Putamen (tissue), 1 donor: ENCODE results near the gene KIR2DL4.
"Not testable (repeated sequence)": the region's sequence is repeated elsewhere in the genome, so short reads cannot be mapped to it uniquely, and the experiment has no call there.

ENCODE experiments used
- DNase-seq: peaks from one replicate; pipeline ENCODE4 v3.0.0-alpha.2; 2016; ENCODE audit warnings: low spot score

KIR2DL4 gene

DNA sequence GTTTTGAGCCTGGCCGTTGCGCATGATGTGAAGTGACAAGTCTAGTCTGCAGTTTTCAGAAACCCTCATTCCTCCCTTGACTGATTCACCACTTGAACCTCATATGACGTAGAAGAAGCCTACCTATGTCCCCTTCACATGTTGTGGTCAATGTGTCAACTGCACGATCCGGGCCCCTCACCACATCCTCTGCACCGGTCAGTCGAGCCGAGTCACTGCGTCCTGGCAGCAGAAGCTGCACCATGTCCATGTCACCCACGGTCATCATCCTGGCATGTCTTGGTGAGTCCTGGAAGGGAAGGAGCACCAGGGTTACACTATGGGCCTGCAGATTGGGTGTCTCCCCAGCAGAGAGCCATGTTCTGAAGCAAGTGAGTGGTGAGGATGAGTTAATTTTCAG lies at the start of gene KIR2DL4:
KIR2DL4 (plus strand) TSS at position 201 of the 400 bp plus-strand sequence; CDS start at position 243, 42 bp downstream.
- DNase-seq: no peak

DNA sequence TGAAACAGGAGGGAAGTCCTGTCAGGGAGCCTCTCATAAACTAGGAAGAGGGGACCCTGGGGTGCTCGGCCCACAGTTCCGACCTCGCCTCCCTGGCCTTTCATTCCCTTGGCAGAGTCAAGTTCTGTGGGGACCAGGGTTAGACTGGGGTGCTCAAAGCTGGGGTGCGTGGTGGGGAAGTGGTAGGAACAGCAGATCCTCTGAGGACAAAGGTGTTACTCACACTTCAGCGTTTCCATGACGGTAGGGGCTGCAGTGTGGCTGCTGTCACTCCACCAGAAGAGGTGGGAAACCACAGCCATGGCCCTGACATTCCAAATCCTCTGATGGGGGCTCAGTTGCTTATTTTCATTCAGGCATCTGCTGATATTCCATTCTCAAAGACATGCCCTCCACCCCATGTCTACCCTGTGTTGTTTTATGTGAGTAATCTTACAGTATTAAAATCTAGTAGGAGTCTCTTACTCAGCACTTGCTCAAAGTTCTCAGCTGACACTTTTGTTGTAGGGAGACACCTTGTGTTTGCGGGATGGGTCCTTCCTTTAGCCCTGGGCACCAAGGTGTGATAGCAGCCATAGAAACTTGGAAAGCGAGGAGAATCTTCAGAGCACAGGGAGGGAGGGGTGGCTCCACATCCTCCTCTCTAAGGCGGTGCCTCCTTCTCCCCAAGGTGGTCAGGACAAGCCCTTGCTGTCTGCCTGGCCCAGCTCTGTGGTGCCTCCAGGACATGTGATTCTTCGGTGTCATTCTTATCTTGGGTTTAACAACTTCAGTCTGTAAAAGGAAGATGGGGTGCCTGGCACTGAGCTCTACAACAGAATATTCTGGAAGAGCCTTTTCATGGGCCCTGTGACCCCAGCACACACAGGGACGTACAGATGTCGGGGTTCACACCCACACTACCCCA lies 47.0 kb upstream of the KIR2DL4 start:
- not testable (repeated sequence) for DNase-seq

DNA sequence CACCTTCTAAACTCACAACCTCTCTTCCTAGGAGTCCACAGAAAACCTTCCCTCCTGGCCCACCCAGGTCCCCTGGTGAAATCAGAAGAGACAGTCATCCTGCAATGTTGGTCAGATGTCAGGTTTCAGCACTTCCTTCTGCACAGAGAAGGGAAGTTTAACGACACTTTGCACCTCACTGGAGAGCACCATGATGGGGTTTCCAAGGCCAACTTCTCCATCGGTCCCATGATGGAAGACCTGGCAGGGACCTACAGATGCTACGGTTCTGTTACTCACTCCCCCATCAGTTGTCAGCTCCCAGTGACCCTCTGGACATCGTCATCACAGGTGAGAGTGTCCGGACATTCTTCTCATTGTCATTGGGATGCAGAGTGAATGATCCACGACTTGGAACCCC lies 44.8 kb upstream of the KIR2DL4 start:
- DNase-seq: not testable (repeated sequence)

DNA sequence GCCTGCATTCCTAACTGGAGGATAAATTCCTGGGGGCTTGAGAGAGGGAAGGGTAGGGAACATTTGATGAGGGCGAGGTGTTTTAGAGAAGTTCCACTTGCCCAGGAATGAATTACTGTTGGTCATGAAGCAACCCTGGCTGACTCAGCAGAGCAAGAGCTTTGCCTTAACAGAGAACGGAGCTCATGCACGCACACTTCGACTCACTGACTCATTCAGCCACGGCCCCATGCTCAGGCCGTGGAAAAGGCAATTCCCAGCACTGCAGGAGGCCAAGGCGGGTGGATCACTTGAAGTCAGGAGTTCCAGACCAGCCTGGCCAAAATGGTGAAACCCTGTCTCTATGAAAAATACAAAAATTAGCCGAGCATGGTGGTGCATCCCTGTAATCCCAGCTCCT lies 39.2 kb upstream of the KIR2DL4 start:
- not testable (repeated sequence) for DNase-seq

DNA sequence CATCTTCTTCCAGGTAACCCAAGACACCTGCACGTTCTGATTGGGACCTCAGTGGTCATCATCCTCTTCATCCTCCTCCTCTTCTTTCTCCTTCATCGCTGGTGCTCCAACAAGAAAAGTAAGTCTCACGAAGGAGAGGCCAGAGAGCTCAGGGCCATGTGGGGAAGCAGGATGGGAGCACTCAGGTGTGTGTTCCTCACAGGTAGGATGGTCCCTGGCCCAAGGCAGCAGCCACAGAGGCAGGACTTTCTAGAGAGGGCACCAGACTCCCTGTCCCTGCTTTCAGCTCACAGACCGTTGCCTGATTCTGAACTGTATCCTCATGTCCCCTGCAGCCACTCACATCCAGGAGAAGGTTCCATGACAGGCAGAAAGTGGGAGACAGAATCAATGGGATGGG lies 36.9 kb upstream of the KIR2DL4 start:
- DNase-seq: not testable (repeated sequence)

DNA sequence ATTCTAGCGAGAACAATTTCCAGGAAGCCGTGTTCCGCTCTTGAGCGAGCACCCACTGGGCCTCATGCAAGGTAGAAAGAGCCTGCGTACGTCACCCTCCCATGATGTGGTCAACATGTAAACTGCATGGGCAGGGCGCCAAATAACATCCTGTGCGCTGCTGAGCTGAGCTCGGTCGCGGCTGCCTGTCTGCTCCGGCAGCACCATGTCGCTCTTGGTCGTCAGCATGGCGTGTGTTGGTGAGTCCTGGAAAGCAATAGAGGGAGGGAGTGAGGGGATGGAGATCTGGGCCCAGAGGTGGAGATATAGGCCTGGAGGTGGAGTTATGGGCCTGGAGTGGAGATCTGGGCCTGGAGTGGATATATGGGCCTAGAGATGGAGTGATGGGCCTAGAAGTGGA lies 33.8 kb upstream of the KIR2DL4 start, which contains the start of gene KIR2DL1:
KIR2DL1 (plus strand) TSS at position 148 of the 400 bp plus-strand sequence; CDS start at position 206, 58 bp downstream.
- not testable (repeated sequence) for DNase-seq

DNA sequence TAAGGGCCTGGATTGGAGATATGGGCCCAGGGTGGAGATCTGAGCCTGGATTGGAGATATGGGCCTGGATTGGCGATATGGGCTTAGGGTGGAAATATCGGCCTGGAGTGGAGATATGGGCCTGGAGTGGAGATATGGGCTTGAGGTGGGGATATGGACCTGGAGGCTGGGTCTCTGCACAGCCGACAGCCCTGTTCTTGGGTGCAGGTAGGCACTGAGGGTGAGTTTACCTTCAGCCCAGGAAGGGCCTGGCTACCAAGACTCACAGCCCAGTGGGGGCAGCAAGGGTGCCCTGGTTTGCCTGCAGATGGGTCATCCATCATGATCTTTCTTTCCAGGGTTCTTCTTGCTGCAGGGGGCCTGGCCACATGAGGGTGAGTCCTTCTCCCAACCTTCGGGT lies 32.9 kb upstream of the KIR2DL4 start:
- DNase-seq: not testable (repeated sequence)

DNA sequence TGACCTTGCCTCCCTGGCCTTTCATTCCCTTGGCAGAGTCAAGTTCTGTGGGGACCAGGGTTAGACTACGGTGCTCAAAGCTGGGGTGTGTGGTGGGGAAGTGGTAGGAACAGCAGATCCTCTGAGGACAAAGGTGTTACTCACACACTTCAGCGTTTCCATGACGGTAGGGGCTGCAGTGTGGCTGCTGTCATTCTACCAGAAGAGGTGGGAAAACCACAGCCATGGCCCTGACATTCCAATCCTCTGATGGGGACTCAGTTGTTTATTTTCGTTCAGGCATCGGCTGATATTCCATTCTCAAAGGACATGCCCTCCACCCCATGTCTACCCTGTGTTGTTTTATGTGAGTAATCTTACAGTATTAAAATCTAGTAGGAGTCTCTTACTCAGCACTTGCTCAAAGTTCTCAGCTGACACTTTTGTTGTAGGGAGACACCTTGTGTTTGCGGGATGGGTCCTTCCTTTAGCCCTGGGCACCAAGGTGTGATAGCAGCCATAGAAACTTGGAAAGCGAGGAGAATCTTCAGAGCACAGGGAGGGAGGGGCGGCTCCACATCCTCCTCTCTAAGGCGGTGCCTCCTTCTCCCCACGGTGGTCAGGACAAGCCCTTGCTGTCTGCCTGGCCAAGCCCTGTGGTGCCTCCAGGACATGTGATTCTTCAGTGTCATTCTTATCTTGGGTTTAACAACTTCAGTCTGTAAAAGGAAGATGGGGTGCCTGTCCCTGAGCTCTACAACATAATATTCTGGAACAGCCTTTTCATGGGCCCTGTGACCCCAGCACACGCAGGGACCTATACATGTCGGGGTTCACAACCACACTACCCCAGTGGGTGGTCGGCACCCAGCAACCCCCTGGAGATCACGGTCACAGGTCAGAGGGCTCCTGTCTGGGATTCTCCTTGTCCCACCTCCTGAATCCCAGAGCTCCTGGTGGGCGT lies 32.1 kb upstream of the KIR2DL4 start:
- not testable (repeated sequence) for DNase-seq

DNA sequence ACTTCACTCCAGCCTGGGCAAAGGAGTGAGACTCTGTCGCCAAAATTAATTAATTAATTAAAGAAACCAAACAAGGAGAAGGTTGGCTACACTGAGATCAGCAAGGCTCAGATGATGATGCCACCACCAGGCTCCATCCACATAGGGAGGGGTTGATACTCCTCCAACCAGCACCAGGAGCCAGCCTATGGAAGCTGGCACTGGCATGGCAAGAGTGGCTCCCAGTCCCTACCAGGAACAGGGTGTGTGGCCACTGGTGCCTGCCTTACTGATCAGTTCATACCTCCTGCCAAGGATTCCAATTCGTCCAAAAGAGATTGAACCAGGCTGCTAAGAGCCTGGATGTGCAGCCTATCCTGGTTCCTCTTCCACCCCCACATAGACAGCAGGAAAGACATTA lies 30.7 kb upstream of the KIR2DL4 start:
- not testable (repeated sequence) for DNase-seq

DNA sequence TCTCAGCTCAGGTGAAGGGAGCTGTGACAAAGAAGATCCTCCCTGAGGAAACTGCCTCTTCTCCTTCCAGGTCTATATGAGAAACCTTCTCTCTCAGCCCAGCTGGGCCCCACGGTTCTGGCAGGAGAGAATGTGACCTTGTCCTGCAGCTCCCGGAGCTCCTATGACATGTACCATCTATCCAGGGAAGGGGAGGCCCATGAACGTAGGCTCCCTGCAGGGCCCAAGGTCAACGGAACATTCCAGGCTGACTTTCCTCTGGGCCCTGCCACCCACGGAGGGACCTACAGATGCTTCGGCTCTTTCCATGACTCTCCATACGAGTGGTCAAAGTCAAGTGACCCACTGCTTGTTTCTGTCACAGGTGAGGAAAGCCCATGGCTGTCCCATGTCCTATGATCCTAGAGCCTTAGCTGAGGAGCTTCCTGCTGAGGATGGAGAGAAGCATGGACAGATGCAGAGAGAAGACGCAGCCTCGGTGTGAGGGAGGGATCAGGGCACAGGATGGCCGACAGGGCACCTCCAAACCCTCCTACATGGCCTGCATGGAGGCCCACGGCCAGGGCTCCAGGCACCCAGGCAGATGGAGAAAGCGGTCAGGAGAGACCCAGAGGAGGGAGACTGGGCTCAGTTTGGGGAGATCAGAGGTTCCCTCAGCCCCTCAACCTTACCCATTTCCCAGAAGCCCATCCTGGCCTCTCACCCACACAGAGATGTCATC lies 28.2 kb upstream of the KIR2DL4 start:
- not testable (repeated sequence) for DNase-seq

DNA sequence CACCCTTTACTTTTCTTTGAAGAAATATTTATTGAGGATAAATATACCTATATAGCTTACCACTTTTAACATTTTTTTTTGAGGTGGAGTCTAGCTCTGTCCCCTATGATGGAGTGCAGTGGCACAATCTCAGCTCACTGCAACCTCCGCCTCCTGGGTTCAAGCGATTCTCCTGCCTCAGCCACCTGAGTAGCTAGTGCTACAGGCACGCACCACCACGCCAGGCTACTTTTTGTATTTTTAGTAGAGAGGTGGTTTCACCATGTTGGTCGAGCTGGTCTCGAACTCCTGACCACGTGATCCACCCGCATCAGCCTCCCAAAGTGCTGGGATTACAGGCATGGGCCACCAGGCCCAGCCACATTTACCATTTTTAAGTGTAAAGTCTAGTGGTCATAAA lies 27.6 kb upstream of the KIR2DL4 start:
- DNase-seq: not testable (repeated sequence)

DNA sequence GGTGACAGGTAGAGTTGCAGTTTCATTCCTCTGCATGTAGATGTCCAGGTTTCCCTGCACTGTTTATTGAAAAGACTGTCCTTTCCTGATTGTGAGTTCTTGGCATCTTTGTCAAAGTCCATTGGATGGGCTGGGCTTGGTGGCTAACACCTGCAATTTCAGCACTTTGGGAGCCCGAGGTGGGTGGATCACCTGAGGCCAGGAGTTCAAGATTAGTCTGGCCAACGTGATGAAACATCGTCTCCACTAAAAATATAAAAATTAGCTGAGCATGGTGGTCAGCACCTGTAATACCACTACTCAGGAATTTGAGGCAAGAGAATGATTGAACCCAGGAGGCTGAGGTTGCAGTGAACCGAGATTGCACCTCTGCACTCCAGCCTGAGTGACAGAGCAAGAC lies 25.6 kb upstream of the KIR2DL4 start:
- not testable (repeated sequence) for DNase-seq

DNA sequence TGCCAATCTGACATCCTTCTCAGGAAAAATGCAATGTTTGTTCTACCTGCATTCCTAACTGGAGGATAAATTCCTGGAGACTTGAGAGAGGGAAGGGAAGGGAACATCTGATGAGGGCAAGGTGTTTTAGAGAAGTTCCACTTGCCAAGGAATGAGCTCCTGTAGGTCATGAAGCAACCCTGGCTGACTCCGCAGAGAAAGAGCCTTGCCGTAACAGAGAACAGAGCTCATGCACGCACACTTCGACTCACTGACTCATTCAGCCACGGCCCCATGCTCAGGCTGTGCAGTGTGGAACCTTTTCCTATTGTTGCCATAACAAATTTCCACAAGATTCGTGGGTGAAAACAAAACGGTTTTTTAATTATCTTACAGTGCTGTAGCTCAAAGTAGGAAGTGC lies 24.5 kb upstream of the KIR2DL4 start:
- not testable (repeated sequence) for DNase-seq

DNA sequence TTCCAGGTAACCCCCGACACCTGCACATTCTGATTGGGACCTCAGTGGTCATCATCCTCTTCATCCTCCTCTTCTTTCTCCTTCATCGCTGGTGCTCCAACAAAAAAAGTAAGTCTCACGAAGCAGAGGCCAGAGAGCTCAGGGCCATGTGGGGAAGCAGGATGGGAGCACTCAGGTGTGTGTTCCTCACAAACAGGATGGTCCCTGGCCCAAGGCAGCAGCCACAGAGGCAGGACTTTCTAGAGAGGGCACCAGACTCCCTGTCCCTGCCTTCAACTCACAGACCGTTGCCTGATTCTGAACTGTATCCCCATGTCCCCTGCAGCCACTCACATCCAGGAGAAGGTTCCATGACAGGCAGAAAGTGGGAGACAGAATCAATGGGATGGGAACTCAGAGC lies 20.5 kb upstream of the KIR2DL4 start:
- DNase-seq: not testable (repeated sequence)

DNA sequence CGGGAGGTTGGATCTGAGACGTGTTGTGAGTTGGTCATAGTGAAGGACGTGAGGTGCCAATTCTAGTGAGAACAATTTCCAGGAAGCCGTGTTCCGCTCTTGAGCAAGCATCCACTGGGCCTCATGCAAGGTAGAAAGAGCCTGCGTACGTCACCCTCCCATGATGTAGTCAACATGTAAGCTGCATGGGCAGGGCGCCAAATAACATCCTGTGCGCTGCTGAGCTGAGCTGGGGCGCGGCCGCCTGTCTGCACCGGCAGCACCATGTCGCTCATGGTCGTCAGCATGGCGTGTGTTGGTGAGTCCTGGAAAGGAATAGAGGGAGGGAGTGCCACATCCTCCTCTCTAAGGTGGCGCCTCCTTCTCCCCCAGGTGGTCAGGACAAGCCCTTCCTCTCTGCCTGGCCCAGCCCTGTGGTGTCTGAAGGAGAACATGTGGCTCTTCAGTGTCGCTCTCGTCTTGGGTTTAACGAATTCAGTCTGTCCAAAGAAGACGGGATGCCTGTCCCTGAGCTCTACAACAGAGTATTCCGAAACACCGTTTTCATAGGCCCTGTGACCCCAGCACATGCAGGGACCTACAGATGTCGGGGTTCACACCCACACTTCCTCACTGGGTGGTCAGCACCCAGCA lies 17.2 kb upstream of the KIR2DL4 start:
- not testable (repeated sequence) for DNase-seq

DNA sequence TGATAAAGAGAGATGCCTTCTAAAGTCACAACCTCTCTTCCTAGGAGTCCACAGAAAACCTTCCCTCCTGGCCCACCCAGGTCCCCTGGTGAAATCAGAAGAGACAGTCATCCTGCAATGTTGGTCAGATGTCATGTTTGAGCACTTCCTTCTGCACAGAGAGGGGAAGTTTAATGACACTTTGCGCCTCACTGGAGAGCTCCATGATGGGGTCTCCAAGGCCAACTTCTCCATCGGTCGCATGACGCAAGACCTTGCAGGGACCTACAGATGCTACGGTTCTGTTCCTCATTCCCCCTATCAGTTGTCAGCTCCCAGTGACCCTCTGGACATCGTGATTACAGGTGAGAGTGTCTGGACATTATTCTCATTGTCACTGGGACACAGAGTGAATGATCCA lies 15.3 kb upstream of the KIR2DL4 start:
- DNase-seq: not testable (repeated sequence)

DNA sequence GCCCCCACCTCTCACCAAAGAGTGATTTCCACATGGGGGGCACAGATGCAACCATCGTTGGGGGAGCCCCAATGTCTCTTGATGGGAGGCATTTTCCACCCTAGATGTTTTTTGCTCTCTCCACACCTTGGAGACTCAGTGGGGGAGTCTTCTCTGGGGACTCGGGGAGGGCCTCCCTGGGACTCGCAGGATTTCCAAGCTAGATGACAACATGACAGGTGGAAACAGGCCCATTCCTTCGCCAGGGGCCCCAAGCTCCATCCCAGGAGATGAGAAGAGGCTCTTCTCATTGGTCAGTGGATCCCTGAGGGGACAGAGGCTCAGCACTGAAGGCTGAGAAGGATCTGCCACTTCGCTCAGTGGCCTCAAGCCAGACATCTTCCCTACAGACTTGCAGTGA lies 12.7 kb upstream of the KIR2DL4 start:
- DNase-seq: no peak

DNA sequence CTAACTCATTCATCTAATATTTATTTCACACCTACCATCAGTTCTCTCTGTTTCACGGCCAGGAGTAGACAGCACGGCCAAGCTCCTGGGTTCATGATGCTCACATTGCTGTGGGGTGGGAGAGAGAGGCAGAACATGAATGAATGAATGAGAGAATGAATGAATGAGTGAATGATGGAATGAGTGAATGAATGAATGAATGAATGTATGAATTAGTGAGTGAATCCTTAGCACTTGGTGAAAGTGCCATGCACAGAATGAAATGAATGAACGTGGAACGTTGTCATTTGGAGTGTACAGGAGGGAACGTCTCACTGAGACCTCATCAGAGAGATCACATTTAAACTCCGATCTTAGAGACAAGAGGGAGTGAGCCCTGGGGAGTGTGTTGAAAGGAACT lies 11.9 kb upstream of the KIR2DL4 start:
- DNase-seq: no peak

DNA sequence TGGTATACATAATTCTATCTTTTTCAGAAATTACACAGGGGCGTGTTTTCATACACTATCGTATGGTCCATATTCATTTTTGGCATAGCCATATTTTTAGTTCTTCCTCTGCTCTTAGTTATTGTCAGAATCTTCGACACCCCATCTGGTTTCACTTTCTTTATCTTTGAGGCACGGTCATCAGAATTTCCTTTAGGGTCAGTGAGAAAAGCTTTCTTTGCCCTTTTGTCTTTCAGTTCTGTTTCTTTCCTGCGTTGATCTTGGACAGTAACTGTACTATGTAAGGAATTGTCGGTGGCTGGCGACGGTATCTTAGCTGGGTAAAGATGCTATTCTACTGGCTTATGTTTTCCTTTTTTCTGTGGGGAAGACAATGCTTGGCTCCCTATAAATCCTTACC lies 10.6 kb upstream of the KIR2DL4 start:
- DNase-seq: peak; percentile 0

DNA sequence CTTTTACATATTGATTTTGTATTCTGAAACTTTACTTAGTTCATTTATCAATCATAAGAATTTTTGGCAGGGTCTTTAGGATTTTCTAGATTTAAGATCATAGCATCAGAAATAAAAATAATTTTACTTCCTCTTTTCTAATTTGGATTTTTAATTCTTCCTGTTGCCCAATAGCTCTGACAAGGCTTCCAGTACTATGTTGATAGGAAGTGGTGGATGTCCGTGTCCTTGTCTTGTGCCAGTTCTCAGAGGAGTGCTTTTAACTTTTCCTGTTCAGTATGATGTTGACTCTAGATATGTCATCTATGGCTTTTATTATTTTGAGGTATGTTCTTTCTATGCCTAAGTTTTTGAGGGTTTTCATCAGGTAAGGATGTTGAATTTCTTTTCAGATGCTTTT lies 7.7 kb upstream of the KIR2DL4 start:
- no peak for DNase-seq

DNA sequence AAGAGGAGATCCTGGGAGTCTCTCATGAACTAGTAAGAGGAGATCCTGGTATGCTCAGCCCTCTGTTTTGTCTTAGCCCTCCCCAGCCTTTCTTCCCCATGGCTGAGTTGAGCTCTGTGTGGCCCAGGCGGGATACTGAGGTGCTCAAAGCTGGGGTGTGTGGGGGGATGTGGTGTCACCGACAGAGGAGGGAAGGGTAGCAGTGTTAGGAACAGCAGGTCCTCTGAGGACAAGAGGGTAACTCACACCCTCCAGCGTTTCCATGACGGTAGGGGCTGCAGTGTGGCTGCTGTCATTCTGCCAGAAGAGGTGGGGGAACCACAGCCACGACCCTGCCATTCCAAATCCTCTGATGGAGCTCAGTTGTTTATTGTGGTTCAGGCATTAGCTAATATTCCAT lies 691 bp downstream of the KIR2DL4 start:
- no peak for DNase-seq
